ENCODE data around the gene HS3ST6.

DNA sequence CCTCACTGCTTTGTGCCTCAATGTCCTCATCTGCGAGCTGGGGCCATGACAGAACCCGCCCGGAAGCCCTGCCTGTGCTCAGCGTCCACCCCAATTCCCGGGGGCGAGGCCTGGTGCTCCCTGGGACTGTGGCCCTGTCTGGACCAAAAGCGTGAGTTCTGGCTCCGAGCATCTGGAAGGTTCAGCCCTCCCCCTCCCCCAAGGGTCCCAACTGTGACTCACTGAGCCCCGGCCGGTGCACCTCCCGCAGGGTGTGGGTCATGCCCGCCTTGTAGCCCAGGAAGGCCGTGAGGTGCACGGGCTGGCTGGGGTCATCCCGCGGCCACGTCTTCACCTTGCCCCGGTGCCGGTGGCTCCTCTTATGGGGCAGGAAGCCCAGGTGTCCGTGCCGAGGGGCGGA lies 35.5 kb upstream of the HS3ST6 start:
- TF ChIP-seq GATA2 (IDR thresholded peaks at IDR 0.05; ENCODE audit: low read depth, low read length) (no peak), GATA3 (IDR thresholded peaks at IDR 0.05; ENCODE audit: low read depth, low read length) (no peak)
